ENCODE data around the gene ANKRD33B. TPM values are rescaled to one million over a fixed set of nuclear protein-coding genes. Genes with fewer than 3 reads are reported as not detected.

The ANKRD33B gene
- total and polyA plus RNA-seq, 11 donors, result 0.98 to 33.8 (median 4.9) TPM

DNA sequence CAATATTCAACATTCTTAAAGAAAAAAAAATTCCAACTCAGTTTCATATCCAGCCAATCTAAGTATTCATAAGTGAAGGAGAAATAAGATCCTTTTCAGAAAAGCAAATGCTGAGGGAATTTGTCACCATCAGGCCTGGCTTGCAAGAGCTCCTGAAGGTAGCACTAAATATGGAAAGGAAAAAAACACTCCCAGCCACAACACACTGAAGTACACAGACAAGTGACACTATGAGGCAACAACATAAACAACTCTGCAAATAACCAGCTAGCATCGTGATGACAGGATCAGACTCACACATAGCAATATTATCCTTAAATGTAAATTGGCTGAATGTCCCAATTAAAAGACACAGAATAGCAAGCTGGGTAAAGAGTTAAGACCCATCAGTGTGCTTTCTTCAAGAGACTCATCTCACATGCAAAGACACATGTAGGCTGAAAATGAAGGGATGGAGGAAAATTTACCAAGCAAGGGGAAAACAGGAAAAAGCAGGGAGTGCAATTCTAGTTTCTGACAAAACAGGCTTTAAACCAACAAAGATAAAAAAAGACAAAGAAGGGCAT is 33.1 kb downstream of the ANKRD33B start:
- no peak for ATAC-seq
- no peak overlapping the region for H3K4me3 ChIP-seq
- TF ChIP-seq POLR2A (IDR thresholded peaks at IDR 0.05), result no peak
- TF ChIP-seq, protein P1, sequence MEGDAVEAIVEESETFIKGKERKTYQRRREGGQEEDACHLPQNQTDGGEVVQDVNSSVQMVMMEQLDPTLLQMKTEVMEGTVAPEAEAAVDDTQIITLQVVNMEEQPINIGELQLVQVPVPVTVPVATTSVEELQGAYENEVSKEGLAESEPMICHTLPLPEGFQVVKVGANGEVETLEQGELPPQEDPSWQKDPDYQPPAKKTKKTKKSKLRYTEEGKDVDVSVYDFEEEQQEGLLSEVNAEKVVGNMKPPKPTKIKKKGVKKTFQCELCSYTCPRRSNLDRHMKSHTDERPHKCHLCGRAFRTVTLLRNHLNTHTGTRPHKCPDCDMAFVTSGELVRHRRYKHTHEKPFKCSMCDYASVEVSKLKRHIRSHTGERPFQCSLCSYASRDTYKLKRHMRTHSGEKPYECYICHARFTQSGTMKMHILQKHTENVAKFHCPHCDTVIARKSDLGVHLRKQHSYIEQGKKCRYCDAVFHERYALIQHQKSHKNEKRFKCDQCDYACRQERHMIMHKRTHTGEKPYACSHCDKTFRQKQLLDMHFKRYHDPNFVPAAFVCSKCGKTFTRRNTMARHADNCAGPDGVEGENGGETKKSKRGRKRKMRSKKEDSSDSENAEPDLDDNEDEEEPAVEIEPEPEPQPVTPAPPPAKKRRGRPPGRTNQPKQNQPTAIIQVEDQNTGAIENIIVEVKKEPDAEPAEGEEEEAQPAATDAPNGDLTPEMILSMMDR (IDR thresholded peaks at IDR 0.05), result no peak
- no peaks in the 10 kb centered on the region for H3K9me3 ChIP-seq
- no peaks in the 10 kb centered on the region for H3K27me3 ChIP-seq
- no peaks in the 10 kb centered on the region for H3K36me3 ChIP-seq
- 63 to 69% (median 66%) methylated on average over 1 of the region's 1 CpG for WGBS, 4 donors
- intact Hi-C loops (cut with DNase I), result no loop called here
- peaks cover 0 to 54% (median 40%) of the 10 kb centered on the region in 12 donors for H3K4me1 ChIP-seq
- H3K27ac ChIP-seq, result peak overlapping the region in 2 of 12 donors; percentile 3 to 78
- no peak for DNase-seq

- no peaks in the 10 kb centered on the region for H3K9me3 ChIP-seq
- H3K27ac ChIP-seq, result peak overlapping the region in 1 of 12 donors; percentile 86
- DNase-seq, result no peak
- 41 to 100% (median 98%) methylated on average over 1 of the region's 1 CpG for WGBS, 4 donors
- H3K4me3 ChIP-seq, result no peak overlapping the region
- ATAC-seq, result no peak
- intact Hi-C loops (cut with DNase I), result no loop called here
- TF ChIP-seq POLR2A (IDR thresholded peaks at IDR 0.05), result no peak
- no peaks in the 10 kb centered on the region for H3K36me3 ChIP-seq
- H3K27me3 ChIP-seq, result no peaks in the 10 kb centered on the region
- peaks cover 0 to 63% (median 41%) of the 10 kb centered on the region in 12 donors for H3K4me1 ChIP-seq
Measured at GRCh38 chr5:10599113-10599512, 35.2 kb downstream of the ANKRD33B start.

GRCh38 chr5:10599862-10600284 is 36.0 kb downstream of the ANKRD33B start:
- Histone ChIP-seq H3K27ac (peak overlapping the region in 4 of 12 donors; percentile 16 to 86 (median 47)), H3K9me3 (no peaks in the 10 kb centered on the region), H3K36me3 (no peaks in the 10 kb centered on the region), H3K27me3 (no peaks in the 10 kb centered on the region), H3K4me1 (peaks cover 0 to 57% (median 38%) of the 10 kb centered on the region in 12 donors), H3K4me3 (no peak overlapping the region)
- ATAC-seq (no peak), DNase-seq (no peak)
- intact Hi-C loops (cut with DNase I), result loop anchor here in 5 of 10 donors (5.0 kb wide), 2 partner anchors 33 to 38 kb away; partner anchors contain the start of gene ANKRD33B (in 1 of the 5)
- TF ChIP-seq, protein P1 (IDR thresholded peaks at IDR 0.05), result no peak
- TF ChIP-seq POLR2A (IDR thresholded peaks at IDR 0.05), result no peak

DNA sequence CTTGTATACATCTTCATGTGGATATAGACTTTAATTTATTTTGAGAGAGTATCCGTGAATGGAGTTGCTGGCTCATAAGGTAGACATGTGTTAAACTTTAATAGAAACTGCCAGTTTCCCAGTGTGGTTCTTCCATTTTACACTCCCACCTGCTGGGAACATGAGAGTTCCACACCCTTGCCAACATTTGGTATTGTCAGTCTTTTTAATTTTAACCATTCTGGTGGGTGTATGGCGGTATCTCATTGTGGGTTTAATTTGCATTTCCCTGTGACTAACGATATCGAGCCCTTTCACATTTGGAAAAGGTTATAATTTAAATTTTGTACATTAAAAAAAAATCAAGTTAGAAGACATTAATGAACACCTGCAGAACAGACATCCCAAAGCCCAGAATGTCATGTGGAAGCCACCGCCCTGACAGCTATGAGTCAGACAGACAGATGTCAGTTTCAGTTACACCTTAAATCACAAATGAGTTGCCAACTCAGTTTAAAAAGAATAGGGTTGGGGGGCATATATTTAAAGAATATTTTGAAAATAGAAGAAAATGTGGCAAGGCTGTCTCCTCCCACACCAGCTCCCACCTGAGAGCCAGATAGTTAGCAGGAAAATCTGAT is 36.9 kb downstream of the ANKRD33B start:
- intact Hi-C loops (cut with DNase I), result loop anchor here in 5 of 10 donors (5.0 kb wide), 2 partner anchors 33 to 38 kb away; partner anchors contain the start of gene ANKRD33B (in 1 of the 5)
- Histone ChIP-seq H3K4me3 (peak overlapping the region in 2 of 12 donors; percentile 13 to 22), H3K4me1 (peaks cover 0 to 49% (median 31%) of the 10 kb centered on the region in 12 donors), H3K9me3 (no peaks in the 10 kb centered on the region), H3K36me3 (no peaks in the 10 kb centered on the region), H3K27ac (peak overlapping the region in 10 of 12 donors; percentile 66 to 89 (median 80)), H3K27me3 (no peaks in the 10 kb centered on the region)
- 87 to 93% (median 90%) methylated on average over 5 of the region's 5 CpGs for WGBS, 4 donors
- TF ChIP-seq, protein P1 (IDR thresholded peaks at IDR 0.05), result no peak
- no peak for TF ChIP-seq POLR2A (IDR thresholded peaks at IDR 0.05)
- DNase-seq (no peak), ATAC-seq (no peak)

All from heart left ventricle (tissue), 16 donors.